ENCODE measurements around the gene GLDC. TPM values are rescaled to one million over a fixed set of nuclear protein-coding genes. Genes with fewer than 3 reads are reported as not detected.

GLDC gene
- total RNA-seq, 2 experiments from 2014 or later: not detected

DNA sequence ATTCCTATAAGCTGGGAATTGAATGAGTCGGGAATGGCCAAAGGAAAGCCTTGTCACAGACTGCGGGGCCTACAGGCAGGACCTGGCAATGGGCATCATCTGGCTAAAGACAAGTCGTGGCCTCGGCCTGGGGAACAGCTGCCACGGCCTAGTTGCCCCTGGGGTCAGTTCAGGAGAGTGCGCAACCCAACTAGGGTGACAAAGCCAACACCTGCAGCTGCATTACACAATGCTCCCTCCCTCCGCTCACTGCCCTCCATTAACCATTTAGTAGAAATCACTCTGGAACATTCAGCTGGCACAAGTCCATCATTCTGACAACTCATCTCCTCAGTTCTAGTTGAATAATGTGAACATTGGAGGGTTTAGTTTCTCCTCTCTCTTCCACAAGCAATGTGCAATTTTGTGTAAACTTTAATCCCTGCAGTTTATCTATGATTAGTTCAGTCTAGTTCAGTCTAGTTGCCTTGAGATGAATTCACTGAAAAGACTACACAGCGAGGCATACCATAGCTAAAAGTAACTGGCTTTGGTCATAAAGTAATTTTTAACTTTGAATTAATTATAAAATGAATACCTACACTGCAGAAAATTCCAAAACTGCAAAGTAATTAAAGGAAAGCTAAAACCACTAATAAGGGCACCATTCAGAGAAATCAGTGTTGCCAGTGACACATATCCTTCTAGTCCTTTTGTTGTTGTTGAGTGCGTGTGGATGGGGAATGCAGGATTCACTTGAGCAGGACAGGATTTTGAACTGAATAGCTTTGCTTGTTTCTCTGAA, 5.1 kb downstream of the GLDC start:
- Histone ChIP-seq H3K79me2 (ENCODE audit: insufficient read depth, low read depth, low read length) (no peaks in the 10 kb centered on the region), H3K4me3 (ENCODE audit: low read depth, low read length, poor library complexity, severe bottlenecking) (no peak overlapping the region), H2AFZ (ENCODE audit: low read length) (no peak overlapping the region), H3K4me2 (ENCODE audit: low read length) (no peak overlapping the region), H3K36me3 (ENCODE audit: insufficient read depth, low read length) (no peaks in the 10 kb centered on the region), H3K4me1 (ENCODE audit: insufficient read depth, low read length, poor library complexity, severe bottlenecking) (no peaks in the 10 kb centered on the region), H3K27ac (ENCODE audit: low read depth, low read length, poor library complexity, severe bottlenecking) (no peak overlapping the region), H3K9me3 (ENCODE audit: low read length) (no peaks in the 10 kb centered on the region), H3K9me2 (ENCODE audit: insufficient read depth, low read length) (no peaks in the 10 kb centered on the region), H4K20me1 (ENCODE audit: insufficient read depth, low read length) (no peaks in the 10 kb centered on the region)
- no peak for DNase-seq (ENCODE audit: low spot score)
- ChIA-PET CTCF (ENCODE audit: unreplicated experiment) (interaction anchor here (0.6 kb wide), 1 partner anchor 304 kb away, joined by 3 read pairs; no protein-coding TSS in a partner anchor), POLR2A (interaction anchor here (0.6 to 1.8 kb wide), 3 partner anchors 41 to 127 kb away, joined by 3 to 4 read pairs (median 4); no protein-coding TSS in a partner anchor)
- TF ChIP-seq EZH2phosphoT487 (IDR thresholded peaks at IDR 0.05; ENCODE audit: borderline replicate concordance, low read depth, low read length): no peak
- no peak for TF ChIP-seq CTCF (conservative IDR thresholded peaks at IDR 0.05; ENCODE audit: low read length)
- BruUV-seq (replicated peaks): no TSS peak
- intact Hi-C loops (cut with micrococcal nuclease; ENCODE audit: unreplicated experiment): no loop called here

DNA sequence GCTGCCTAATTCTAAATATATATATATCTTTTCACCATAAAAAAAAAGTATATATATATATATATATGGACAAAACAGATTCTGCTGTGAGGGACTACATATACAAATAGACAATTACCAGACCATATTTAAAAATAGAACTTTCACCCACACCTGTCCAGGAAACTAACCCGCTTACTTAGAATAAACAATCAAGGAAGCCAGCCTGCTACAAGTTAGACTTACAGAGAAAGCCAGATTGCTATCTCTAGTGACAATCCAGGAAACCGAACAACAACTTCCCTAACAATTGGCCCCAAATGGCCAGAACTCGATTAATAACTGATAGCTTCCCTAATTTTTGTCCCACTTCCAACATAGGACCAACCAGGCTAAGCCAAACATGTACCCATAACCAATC, 5.9 kb downstream of the GLDC start:
- no TSS peak for BruUV-seq (replicated peaks)
- no peak for TF ChIP-seq CTCF (conservative IDR thresholded peaks at IDR 0.05; ENCODE audit: low read length)
- TF ChIP-seq EZH2phosphoT487 (IDR thresholded peaks at IDR 0.05; ENCODE audit: borderline replicate concordance, low read depth, low read length): no peak
- CTCF ChIA-PET (ENCODE audit: unreplicated experiment): no interaction called here
- no peak overlapping the region for H3K4me3 ChIP-seq (ENCODE audit: low read depth, low read length, poor library complexity, severe bottlenecking)
- no peak overlapping the region for H2AFZ ChIP-seq (ENCODE audit: low read length)
- intact Hi-C loops (cut with micrococcal nuclease; ENCODE audit: unreplicated experiment): no loop called here
- no peaks in the 10 kb centered on the region for H4K20me1 ChIP-seq (ENCODE audit: insufficient read depth, low read length)
- H3K36me3 ChIP-seq (ENCODE audit: insufficient read depth, low read length): no peaks in the 10 kb centered on the region
- POLR2A ChIA-PET: interaction anchor here (0.6 to 1.8 kb wide), 6 partner anchors 9 to 572 kb away, joined by 3 to 4 read pairs (median 3); no protein-coding TSS in a partner anchor
- DNase-seq (ENCODE audit: low spot score): no peak
- no peaks in the 10 kb centered on the region for H3K4me1 ChIP-seq (ENCODE audit: insufficient read depth, low read length, poor library complexity, severe bottlenecking)
- no peak overlapping the region for H3K27ac ChIP-seq (ENCODE audit: low read depth, low read length, poor library complexity, severe bottlenecking)
- H3K4me2 ChIP-seq (ENCODE audit: low read length): no peak overlapping the region
- H3K79me2 ChIP-seq (ENCODE audit: insufficient read depth, low read depth, low read length): no peaks in the 10 kb centered on the region
- H3K9me3 ChIP-seq (ENCODE audit: low read length): no peaks in the 10 kb centered on the region
- no peaks in the 10 kb centered on the region for H3K9me2 ChIP-seq (ENCODE audit: insufficient read depth, low read length)

GRCh38 chr9:6634444-6634843, 11.1 kb downstream of the GLDC start:
- intact Hi-C loops (cut with micrococcal nuclease; ENCODE audit: unreplicated experiment): no loop called here
- Histone ChIP-seq H3K79me2 (ENCODE audit: insufficient read depth, low read depth, low read length) (no peaks in the 10 kb centered on the region), H3K4me2 (ENCODE audit: low read length) (no peak overlapping the region), H3K36me3 (ENCODE audit: insufficient read depth, low read length) (no peaks in the 10 kb centered on the region), H3K27ac (ENCODE audit: low read depth, low read length, poor library complexity, severe bottlenecking) (no peak overlapping the region), H3K9me2 (ENCODE audit: insufficient read depth, low read length) (no peaks in the 10 kb centered on the region), H2AFZ (ENCODE audit: low read length) (no peak overlapping the region), H3K4me1 (ENCODE audit: insufficient read depth, low read length, poor library complexity, severe bottlenecking) (no peaks in the 10 kb centered on the region), H3K4me3 (ENCODE audit: low read depth, low read length, poor library complexity, severe bottlenecking) (no peak overlapping the region), H4K20me1 (ENCODE audit: insufficient read depth, low read length) (no peaks in the 10 kb centered on the region), H3K9me3 (ENCODE audit: low read length) (no peaks in the 10 kb centered on the region)
- ChIA-PET CTCF (ENCODE audit: unreplicated experiment) (no interaction called here), POLR2A (interaction anchor here (0.6 kb wide), 1 partner anchor 37 kb away, joined by 4 read pairs; no protein-coding TSS in a partner anchor)
- BruUV-seq (replicated peaks): no TSS peak
- TF ChIP-seq CTCF (conservative IDR thresholded peaks at IDR 0.05; ENCODE audit: low read length): no peak
- no peak for TF ChIP-seq EZH2phosphoT487 (IDR thresholded peaks at IDR 0.05; ENCODE audit: borderline replicate concordance, low read depth, low read length)
- no peak for DNase-seq (ENCODE audit: low spot score)

Data from OCI-LY7 (cell line).